Measurements from ENCODE around the gene EPDR1. TPM values are rescaled to one million over a fixed set of nuclear protein-coding genes. Genes with fewer than 3 reads are reported as not detected.

Gene EPDR1
- total RNA-seq, 4 donors from 2014 or later, result 2.2 to 4.9 (median 4.2) TPM

- Histone ChIP-seq H3K4me3 (no peak overlapping the region), H3K9me3 (no peaks in the 10 kb centered on the region), H3K27ac (no peak overlapping the region), H3K4me1 (no peaks in the 10 kb centered on the region), H3K36me3 (no peaks in the 10 kb centered on the region), H3K27me3 (no peaks in the 10 kb centered on the region)
- WGBS, result 54% methylated on average over 1 of the region's 1 CpG
- TF ChIP-seq POLR2A (IDR thresholded peaks at IDR 0.05), result no peak
- TF ChIP-seq CTCF (IDR thresholded peaks at IDR 0.05), result no peak
- no peak for TF ChIP-seq EP300 (IDR thresholded peaks at IDR 0.05)
- TF ChIP-seq POLR2AphosphoS5 (IDR thresholded peaks at IDR 0.05), result no peak
- DNase-seq (ENCODE audit: low spot score in 2 of 2), result no peak
These were observed 67.3 kb downstream of the EPDR1 start for GRCh38 chr7:37987732-37988131.

- Histone ChIP-seq H3K36me3 (no peaks in the 10 kb centered on the region), H3K4me1 (no peaks in the 10 kb centered on the region), H3K27ac (no peak overlapping the region), H3K27me3 (no peaks in the 10 kb centered on the region), H3K9me3 (no peaks in the 10 kb centered on the region), H3K4me3 (no peak overlapping the region)
- 89% methylated on average over 7 of the region's 7 CpGs for WGBS
- no peak for DNase-seq (ENCODE audit: low spot score in 2 of 2)
- TF ChIP-seq EP300 (IDR thresholded peaks at IDR 0.05) (no peak), POLR2A (IDR thresholded peaks at IDR 0.05) (no peak), CTCF (IDR thresholded peaks at IDR 0.05) (no peak), POLR2AphosphoS5 (IDR thresholded peaks at IDR 0.05) (no peak)
These were observed 68.5 kb downstream of the EPDR1 start for GRCh38 chr7:37988721-37989650.

GRCh38 chr7:37990337-37990736 lies 69.9 kb downstream of the EPDR1 start:
- TF ChIP-seq POLR2AphosphoS5 (IDR thresholded peaks at IDR 0.05) (no peak), POLR2A (IDR thresholded peaks at IDR 0.05) (no peak), EP300 (IDR thresholded peaks at IDR 0.05) (no peak), CTCF (IDR thresholded peaks at IDR 0.05) (no peak)
- WGBS, result 84% methylated on average over 3 of the region's 3 CpGs
- DNase-seq (ENCODE audit: low spot score in 2 of 2), result no peak
- Histone ChIP-seq H3K27ac (no peak overlapping the region), H3K4me1 (no peaks in the 10 kb centered on the region), H3K27me3 (no peaks in the 10 kb centered on the region), H3K9me3 (no peaks in the 10 kb centered on the region), H3K4me3 (no peak overlapping the region), H3K36me3 (no peaks in the 10 kb centered on the region)

- WGBS, result 82% methylated on average over 2 of the region's 2 CpGs
- TF ChIP-seq CTCF (IDR thresholded peaks at IDR 0.05) (no peak), POLR2A (IDR thresholded peaks at IDR 0.05) (no peak), POLR2AphosphoS5 (IDR thresholded peaks at IDR 0.05) (no peak)
- H3K27me3 ChIP-seq, result no peaks in the 10 kb centered on the region
- H3K27ac ChIP-seq, result no peak overlapping the region
- H3K4me1 ChIP-seq, result no peaks in the 10 kb centered on the region
- DNase-seq (ENCODE audit: low spot score in 2 of 2), result no peak
- no peaks in the 10 kb centered on the region for H3K9me3 ChIP-seq
- no peaks in the 10 kb centered on the region for H3K36me3 ChIP-seq
- no peak overlapping the region for H3K4me3 ChIP-seq
These were observed 72.6 kb downstream of the EPDR1 start for GRCh38 chr7:37993060-37993501.

- no peaks in the 10 kb centered on the region for H3K36me3 ChIP-seq
- no peak for DNase-seq (ENCODE audit: low spot score in 2 of 2)
- peak overlapping the region; percentile 6 for H3K27ac ChIP-seq
- H3K4me1 ChIP-seq, result no peaks in the 10 kb centered on the region
- H3K4me3 ChIP-seq, result no peak overlapping the region
- no peak for TF ChIP-seq POLR2A (IDR thresholded peaks at IDR 0.05)
- no peak for TF ChIP-seq EP300 (IDR thresholded peaks at IDR 0.05)
- TF ChIP-seq POLR2AphosphoS5 (IDR thresholded peaks at IDR 0.05), result no peak
- TF ChIP-seq CTCF (IDR thresholded peaks at IDR 0.05), result no peak
- no peaks in the 10 kb centered on the region for H3K9me3 ChIP-seq
- no peaks in the 10 kb centered on the region for H3K27me3 ChIP-seq
- 46% methylated on average over 3 of the region's 3 CpGs for WGBS
These were observed 79.2 kb downstream of the EPDR1 start for GRCh38 chr7:37999673-38000072.
